NT2/D1 (cell line): Measurements from ENCODE around the gene KRR1.
"Not testable (repeated sequence)": the region's sequence is repeated elsewhere in the genome, so short reads cannot be mapped to it uniquely, and the experiment has no call there.

Source experiments
- SUZ12 ChIP-seq: IDR thresholded peaks from 2 replicates; pipeline ENCODE4 v1.6.1; 2011; ENCODE audit not compliant: insufficient read length, insufficient read depth; ENCODE audit errors: extremely low read depth
- YY1 ChIP-seq: IDR thresholded peaks from 2 replicates; pipeline ENCODE4 v1.6.1; 2011; ENCODE audit not compliant: insufficient read length, insufficient read depth

GRCh38 chr12:75445137-75445507 is 66.3 kb downstream of the KRR1 start:
- not testable (repeated sequence) for TF ChIP-seq SUZ12, YY1
